GM18520 (cell line): ENCODE measurements around the gene RBM38.

ENCODE experiments used
- ATAC-seq: cut with Tn5 transposase; IDR thresholded peaks from one replicate; pipeline ENCODE4 v1.9.1; 2021; ENCODE audit not compliant: unreplicated experiment

Gene RBM38

DNA sequence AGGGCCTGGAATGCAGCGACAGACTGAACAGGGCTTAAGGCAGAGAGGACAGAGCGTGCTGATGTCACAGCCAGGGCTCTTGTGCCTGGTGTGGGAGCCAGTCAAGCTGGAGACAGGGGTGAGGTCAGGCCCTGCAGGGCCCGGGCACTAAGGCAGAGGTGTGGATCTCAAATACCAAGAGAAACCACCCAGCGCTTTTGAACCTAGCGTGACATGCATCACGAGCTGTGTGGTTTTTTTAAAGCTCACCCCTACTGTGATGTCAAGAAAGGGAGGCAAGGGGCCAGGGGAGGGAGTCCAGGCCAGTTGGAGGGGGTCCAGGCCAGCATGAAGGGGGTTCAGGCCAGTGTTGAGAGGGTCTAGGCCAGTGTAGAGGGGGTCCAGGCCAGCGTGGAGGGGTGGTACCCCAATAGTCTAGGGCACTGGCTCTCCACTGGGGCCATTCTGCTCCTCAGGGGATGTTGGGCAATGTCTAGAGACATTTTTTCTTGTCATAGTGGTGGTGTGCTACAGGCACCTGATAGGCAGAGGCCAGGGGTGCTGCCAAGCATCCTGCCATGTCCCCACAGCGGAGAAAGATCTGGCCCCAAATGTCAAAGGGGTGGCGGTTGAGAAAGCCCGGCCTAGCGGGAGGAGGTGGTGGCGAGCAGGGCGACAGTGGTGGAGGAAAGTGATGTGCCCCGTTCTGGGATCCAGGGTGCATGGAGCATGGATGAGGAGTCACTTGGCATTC, 42.6 kb downstream of the RBM38 start:
- ATAC-seq, result no peak

DNA sequence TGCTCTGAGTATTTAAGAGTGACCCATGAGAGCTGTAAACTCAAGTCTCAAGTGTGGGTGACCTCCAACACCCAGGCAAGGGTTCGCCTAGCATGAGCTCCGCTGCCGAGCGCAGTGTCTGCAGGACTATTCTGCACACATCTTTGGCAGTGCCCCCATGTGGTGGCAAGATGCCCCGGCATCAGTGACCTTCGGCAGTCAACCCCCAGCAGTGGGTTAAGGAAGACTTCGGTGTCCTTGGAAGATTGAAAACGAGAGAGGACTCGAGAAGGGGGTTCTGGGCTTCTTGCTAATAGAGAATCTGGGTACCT, 43.1 kb downstream of the RBM38 start:
- ATAC-seq, result no peak

DNA sequence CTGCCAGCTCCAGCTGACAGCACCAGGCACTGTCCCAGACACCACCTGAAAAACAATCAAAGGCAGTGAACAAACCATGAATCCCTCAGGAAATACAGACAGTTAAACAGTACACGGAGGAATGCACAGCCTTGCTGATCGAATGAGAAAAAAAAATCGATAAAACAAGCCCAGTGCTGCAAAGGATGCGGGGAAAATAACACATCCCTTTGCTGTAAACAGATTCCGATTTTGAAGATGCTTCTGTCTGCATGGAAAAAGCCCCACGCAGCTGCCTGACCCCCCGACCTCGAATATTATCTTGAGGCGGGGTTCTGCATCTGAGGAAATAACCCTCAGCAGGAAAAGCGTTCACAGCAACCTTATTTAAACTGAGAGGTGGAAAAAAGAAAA, 43.9 kb downstream of the RBM38 start:
- ATAC-seq, result no peak

DNA sequence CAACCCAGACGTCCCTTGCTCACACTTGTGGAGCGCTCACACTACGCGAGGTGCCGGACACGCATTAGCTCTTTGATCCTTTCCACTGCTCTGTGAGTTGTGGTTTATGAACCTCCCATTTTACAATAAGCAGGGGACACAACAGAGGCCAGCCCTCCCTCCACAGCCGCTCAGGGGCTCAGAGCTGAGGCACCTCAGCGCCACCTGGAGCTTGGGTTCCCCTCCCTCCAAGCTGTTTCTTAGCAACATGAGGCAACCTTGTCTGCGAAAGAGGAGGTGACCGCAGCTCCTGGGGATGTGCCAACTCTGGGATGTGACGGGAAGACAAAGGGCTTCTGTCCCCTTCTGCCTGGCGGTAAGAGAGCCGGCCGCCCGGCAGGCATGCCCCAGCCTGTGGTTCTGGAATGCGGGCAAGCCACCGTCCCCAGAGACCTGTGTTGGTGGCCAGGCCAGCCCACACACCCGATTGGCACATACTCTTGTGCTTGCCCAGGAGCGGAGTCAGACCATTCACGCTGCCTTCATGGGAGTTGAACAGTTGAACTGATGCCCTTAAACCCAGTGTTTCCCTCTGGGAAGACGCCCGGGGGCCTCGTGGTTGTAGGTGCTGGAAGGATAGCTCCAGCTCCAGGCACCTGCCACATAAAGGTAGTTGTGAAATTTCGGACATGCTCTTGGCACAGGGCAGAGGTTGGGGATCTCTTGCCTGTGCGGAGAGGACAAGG, 44.5 kb downstream of the RBM38 start:
- no peak for ATAC-seq

DNA sequence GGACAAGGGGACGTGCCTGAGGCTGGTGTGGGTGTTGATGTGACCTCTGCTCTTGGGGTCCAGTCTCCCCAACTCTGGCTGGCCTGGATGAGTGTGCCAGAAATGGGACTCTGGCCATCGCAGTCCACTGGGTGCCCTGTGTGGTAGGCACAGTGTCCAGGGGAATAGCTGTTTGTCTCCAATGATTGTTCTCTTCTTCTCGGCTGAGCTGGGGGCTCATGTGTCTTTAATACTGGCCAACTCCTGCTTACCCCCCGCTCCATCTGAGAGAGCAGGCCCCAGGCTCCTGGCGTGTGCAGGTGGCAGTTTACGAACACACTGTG, 45.0 kb downstream of the RBM38 start:
- ATAC-seq, result no peak

DNA sequence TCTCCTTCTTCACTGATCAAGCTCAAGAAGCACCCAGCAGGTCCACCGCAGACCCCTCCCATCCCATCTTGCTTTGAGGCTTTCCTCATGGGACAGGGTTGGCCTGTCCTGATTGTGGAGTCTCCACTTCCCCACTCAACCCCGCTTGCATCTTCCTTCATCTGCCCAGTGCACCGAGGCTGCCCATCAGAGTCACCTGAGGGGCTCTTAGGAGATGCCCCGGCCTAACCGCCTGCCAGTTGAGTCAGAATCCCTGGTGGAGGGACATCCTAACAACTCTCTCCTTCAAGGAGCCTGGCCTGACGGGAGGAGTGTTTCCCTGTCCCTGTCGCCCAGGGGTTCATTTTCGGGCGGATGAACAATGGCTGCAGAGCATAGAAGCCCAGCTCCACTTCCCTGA, 46.1 kb downstream of the RBM38 start:
- ATAC-seq, result no peak

DNA sequence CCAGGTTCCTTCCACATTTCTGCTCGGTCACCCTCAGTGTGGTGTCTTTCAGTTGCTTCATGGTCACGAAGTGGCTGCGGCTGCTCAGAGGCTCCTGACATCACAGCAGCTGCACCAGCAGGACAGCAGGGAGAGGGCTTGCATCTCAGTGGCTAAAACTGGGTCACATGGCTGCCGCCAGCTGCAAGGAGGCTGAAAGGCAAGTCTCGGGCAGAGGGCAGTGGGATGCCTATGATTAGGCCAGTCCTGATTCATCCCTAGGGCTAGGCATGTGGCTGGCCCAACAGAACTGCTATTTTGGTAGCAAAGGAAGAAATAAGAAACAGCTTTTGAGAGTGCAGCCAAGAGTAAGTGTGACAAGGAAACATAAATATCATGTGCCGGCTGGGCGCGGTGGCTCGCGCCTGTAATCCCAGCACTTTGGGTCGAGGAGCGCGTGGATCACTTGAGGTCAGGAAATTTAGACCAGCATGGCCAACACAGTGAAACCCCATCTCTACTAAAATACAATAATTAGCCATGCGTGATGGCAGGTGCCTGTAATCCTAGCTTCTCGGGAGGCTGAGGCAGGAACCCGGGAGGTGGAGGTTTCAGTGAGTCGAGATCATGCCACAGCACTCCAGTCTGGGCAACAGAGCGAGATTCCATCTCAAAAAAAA, 46.6 kb downstream of the RBM38 start:
- ATAC-seq, result no peak

DNA sequence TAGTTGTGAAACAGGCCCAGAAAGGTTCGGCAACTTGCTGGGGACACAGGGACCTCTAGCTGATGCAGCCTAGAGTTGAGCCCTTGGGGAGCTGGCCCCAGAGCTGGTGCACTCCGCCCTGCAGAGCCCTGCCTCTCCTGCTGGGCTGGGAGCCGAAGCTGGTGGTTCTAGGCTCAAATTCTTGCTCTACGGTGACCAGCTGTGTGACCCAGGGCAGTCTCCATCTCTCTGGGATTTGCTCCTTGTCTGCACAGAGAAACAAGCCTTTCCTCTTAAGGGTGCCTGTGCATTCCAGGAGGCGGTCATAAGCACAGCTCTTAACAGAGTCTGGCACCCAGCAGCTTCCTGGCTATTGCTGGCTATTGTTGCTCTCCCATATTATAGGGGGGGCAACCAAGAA, 47.4 kb downstream of the RBM38 start:
- no peak for ATAC-seq

DNA sequence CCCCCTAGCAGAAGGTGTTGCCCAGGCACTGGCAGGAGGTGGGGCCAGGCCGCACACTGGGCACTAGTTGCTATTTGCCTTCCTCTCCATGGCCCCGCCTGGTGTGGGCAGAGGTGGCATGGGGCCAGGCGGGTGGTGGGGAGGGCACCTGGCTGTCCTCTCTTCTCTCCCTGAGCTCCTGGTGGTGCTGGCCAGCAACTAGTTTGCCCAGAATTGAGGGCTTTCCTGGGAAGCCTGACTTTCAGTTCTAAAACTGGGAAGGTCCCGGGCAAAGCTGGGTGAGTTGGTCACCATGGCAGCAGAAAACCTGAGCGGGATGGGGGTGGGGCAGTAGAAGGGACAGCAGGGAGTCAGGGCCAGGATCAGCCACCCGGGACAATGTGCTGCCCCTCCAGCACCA, 48.2 kb downstream of the RBM38 start:
- ATAC-seq, result no peak

DNA sequence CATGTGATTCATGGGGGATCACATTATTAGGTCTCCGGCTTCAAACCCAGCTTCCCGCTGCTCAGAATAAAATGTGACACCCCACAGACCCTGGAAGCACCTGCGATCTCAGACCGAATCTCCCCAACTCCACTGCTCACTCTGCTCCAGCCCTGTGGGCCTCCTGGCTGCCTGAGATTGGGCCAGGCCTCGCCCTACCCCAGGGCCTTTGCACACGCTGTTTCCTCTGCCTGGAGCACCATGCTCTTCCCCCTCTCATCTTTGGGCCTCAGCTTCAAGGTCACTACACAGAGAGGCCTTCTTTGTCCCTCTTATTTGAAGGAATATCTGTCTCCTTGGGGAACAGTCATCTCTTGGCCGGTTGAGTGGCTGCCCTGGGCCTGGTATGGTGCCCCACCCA, 48.8 kb downstream of the RBM38 start:
- no peak for ATAC-seq

DNA sequence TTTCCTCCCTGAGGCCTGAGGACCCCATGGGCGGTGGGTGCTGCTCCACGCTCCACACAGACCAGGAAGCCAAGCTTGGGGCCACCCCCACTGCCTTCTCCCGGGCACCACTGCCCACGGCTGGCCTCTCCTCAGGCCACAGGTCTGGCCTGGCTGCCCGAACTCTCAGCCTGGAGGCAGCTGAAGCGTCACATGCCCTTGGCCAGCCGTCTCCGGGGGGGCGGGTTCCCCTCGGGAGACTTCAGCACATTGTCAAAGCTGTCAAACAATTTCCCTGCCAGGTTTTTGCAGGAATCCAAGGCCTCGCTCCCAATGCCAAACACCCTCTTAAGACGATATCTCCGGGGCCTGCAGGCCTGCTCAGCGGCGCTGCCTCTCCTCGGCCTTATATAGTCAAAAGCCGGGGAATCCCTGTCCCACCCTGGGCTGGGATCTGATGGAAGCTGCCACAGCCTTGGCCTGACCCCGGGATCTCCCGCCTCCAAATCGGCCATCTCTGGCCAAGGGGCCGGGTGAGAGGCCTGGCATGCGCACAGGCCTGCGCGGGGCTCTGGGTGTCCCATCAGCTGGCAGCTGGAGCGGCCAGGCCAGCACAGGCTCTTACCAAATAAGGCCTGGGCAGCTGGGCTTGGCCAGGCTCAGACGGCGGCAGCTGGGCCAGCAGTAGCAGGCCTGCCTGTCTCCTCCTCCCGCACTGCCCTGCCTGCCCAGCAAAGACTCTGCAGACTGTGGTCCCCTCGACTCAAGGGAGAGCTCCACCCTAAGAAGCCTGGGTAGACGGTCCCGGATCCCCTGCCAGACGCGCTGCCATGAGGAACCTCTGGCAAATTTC, 49.7 kb downstream of the RBM38 start:
- ATAC-seq, result no peak

DNA sequence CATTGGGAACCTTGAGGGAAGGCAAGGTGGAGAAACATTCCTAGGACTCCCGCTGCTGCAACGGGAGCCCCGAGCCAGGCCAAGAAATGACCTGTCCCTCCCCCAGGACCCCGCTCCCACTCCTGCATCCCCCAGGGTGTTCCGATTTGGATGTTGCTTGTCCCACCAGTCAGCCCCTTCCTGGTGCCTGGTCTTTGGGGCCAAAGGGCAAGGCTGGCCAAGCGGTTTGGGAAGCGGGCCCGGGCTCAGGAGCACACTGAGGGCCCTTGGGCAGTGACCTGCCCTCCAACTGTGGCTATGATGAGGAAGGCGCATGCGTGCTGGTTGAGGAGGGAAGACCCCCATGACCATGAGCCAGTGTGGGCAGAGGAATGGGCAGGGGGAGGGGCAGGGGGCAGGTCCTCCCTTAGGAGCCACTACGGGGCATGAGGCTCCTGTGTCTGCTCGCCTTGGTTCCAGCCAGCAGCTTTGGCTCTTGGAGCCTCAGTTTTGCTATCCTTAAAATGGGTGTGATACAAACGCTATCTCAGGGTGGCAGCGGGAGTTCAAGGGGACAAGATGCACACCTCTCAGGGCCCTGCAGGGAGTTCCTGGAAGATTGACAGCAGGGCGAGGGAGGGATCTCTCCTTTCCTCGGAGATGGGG, 50.4 kb downstream of the RBM38 start:
- ATAC-seq, result no peak

DNA sequence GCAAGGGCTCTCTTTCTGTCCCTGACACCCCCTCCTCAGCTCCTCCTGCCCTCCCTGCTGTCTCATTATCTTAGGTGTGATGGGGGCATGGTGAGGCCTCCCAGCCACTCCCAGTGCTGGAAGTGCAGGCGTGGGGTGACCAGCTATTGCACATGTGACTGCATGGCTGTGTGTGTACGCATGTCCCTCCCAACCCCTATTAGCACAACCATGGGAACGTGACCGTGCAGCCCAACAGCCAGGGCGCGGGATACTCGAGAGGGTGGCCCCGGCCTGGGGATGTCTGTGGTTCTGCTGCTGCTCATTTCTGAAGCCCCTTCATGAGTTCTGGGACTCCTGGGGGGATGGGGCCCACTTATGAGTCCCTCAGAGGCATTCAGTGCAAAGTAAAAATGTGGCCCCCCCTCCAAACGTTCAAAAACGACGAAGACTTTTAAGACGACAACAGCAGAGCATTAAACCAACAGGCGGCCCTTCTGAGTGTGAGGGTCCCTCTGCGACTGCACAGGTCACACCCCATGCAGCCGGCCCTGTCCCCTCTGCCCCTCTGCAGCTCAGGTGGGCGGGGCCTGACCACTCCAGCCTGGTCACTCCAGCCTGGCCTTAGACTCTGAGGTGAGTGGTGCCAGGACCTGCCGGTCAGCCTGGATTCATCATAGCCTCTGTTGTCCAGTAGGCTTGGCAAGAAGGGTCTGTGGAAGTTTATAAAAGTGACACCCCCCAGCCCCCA, 51.1 kb downstream of the RBM38 start:
- ATAC-seq, result no peak

DNA sequence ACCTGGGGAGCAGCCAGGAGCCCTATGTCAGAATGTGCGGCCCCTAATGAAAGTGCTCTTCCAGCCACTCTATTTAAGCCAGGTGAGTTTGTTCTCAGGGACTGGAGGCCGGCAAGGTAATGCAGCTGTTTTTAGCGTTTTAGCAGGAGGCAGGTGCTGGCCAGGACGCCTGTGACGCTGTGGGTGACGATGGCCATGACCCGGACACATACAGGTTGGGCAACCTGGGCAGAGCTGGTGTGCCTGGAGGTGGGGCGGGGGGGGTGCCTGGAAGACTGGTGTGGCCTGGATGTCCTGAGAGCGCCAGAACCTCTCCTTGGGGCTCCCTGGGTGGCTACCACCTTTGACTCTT, 51.7 kb downstream of the RBM38 start:
- no peak for ATAC-seq

DNA sequence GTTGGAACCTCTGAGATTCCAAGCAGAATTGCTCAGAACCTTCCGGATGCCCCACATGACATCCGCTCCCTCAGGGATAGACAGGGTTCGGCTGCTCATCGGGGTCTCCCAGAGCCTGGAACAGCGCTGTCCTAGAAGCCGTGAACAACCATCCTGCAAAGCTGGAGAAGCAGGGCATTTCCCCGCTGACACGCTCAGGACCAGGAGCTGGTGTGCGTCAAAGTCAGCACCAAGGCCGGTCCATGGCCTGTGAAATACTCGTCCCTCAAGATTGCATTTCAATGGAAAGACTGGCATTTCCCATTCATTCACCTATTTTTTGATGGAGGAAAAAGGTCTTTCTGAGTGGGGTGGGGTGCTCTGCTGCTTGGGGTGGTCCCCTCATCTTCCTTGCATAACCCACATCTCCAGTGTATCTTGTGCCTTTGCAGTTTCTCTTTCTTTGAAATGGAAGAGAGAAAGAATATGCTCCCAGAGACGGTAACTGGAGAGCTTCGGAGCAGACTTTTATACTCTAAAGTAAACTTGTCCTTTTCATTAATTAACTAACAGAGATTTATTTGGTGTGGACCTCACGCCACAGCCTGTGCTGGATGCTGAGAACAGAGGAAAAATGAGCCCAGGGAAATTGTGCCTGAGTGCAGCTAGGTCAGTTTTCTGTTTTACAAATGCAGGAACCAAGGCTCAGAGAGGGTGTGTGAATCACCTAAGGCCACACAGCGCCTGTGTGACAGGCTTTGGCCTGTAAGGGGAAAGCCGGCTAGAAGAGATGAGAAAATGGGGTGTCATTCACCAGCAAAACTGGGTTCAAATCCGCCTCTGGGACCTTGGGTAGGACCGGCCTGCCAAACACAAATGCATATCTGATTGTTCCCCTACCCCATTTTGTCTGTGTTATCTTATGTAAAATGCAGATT, 52.4 kb downstream of the RBM38 start:
- ATAC-seq, result no peak

DNA sequence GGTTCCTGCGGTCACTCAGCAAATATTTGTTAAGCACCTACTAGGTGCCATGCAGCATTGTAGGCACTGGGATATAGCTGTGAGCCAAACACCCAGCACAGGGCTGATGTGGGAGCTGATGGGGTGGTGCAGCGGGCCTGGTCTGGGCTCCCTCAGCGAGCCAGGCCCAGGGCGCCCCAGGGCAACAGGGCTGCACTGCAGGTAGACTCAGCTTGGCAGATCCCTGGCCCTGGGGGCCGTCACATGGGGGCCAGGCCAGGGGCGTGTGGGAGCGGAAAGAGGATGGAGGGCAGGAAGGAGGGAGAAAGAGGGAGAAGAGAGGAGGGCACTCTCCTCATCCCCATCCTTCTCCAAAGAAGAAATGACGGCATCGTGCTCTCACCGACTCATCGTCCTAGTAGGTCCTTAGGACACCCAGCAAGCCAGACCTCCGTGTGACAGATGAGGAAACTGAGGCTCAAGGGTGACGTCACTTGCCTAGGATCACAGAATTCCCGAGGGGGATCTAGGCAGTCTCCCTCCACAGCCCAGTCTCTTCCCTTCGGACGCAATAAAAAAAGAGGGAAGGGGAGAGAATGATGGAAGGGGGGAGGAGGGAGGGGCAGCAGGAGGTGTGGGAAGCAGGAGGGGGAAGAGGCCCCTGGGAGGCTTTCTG, 53.3 kb downstream of the RBM38 start:
- ATAC-seq, result no peak

DNA sequence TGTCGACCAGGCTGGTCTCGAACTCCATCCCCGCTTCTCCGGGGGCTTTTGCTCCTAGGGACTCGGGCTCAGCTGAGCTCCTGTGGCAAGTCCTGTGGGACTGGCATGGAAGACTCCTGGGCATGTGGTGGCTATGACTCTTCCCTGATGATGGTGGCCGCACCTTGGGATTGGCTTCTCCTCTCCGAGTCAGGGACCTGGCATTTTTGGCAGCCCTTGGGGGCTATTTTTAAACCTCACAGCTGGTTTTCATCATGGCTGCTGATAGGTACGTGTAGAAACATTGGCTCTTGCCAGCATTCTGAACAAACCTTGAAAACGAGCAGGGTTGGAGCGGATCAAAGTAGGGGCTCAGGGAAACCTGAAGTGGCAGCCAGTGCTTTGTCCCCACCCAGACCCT, 54.1 kb downstream of the RBM38 start:
- ATAC-seq, result no peak

DNA sequence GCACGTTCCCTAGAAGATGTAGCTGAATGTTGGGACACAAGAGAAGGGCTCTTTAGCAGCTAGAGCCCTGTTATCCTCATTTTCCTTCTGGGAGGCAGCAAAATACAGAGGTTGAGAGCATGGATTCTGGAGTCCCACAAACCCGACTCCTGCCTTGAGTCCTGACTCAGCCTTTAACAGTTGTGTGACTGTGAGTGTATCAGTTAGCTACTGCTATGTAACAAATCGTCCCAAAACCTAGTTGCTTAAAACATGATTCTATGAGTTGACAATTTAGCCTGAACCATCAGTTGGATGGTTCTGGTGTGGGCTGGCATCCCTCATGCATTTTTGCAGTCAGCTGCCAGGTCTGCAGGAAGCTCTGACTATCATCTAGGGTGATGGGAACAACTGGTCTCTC, 54.6 kb downstream of the RBM38 start:
- ATAC-seq, result no peak

DNA sequence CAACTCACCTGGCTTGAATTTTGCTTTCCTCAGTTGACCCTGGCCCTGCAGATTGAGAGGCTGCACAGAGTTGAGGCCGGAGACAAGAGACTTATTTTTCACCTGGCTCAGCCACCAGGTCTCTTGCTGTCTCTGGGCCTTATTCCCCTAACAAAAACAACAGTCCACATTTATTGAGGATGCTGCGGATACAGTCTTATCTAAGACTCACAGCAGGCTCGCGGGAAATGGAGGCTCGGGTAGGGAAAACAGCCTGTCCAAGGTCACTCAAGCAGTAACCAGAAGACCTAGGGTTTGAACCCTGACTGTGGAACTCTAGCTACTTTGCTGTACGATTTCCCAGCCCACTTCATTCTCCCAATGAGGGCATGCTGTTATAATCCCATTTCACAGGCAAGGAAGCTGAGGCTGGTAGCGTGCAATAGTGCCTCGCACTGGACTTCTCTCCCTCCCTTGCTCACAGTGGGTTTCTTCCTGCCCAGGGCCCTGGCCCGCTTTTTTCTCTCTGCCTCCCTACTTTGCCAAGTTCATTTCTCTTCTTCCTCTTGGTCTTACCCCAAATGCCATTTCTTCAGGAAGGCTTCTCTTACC, 57.7 kb downstream of the RBM38 start:
- ATAC-seq, result no peak
